Gastrocnemius medialis (tissue), 4 donors: ENCODE data around the gene MEAF6.
"Not testable (repeated sequence)": the region's sequence is repeated elsewhere in the genome, so short reads cannot be mapped to it uniquely, and the experiment has no call there.

Source experiments
- CTCF ChIP-seq, 5 experiments: fragments of 450-650 bp in 3 of 5; fragments of 200-600 bp in 2 of 5; sonication (generic) in 2 of 5; IDR thresholded peaks in 4 of 5; conservative IDR thresholded peaks in 1 of 5; 1 replicate in 4 of 5; 2 replicates in 1 of 5; pipeline ENCODE4 v1.5.1; 2016 to 2019; ENCODE audit warnings: antibody characterized with exemption in 5 of 5, mild to moderate bottlenecking in 3 of 5, moderate library complexity in 3 of 5
- POLR2A ChIP-seq, 2 donors: fragments of 450-650 bp; IDR thresholded peaks; one replicate each; pipeline ENCODE4 v1.6.1; 2017; ENCODE audit warnings: antibody characterized with exemption in 2 of 2, mild to moderate bottlenecking in 2 of 2, moderate library complexity in 2 of 2

- not testable (repeated sequence) for TF ChIP-seq POLR2A (IDR thresholded peaks at IDR 0.05); CTCF (IDR thresholded peaks at IDR 0.05 in 4 of 5, conservative IDR thresholded peaks at IDR 0.05 in 1 of 5)
Measured at GRCh38 chr1:37518241-37518640, 3.7 kb upstream of the MEAF6 start.
